Glutamatergic neuron (in vitro differentiated cells): Measurements from ENCODE around the gene TUBGCP6. TPM values are rescaled to one million over a fixed set of nuclear protein-coding genes. Genes with fewer than 3 reads are reported as not detected.

Experiments used
- DNase-seq: peaks from one replicate; pipeline ENCODE4 v3.0.0; 2022
- H3K27ac Mint-ChIP-seq: one replicate; pipeline ENCODE4 v1.8.0; 2020; ENCODE audit warnings: mild to moderate bottlenecking, mixed read lengths, inconsistent platforms; ENCODE audit not compliant: unreplicated experiment
- H3K27me3 Mint-ChIP-seq: one replicate; pipeline ENCODE4 v1.8.0; 2020; ENCODE audit warnings: mild to moderate bottlenecking, moderate library complexity, mixed read lengths, inconsistent platforms; ENCODE audit not compliant: unreplicated experiment
- H3K36me3 Mint-ChIP-seq: one replicate; pipeline ENCODE4 v1.8.0; 2020; ENCODE audit warnings: mild to moderate bottlenecking, mixed read lengths, inconsistent platforms; ENCODE audit not compliant: unreplicated experiment
- H3K4me1 Mint-ChIP-seq: one replicate; pipeline ENCODE4 v1.8.0; 2020; ENCODE audit warnings: mild to moderate bottlenecking, low read depth, mixed read lengths, inconsistent platforms; ENCODE audit not compliant: unreplicated experiment
- H3K4me3 Mint-ChIP-seq: one replicate; pipeline ENCODE4 v1.8.0; 2020; ENCODE audit warnings: mild to moderate bottlenecking, mixed read lengths, inconsistent platforms; ENCODE audit not compliant: unreplicated experiment
- H3K9me3 Mint-ChIP-seq: one replicate; pipeline ENCODE4 v1.8.0; 2020; ENCODE audit warnings: mild to moderate bottlenecking, moderate library complexity, mixed read lengths, inconsistent platforms; ENCODE audit not compliant: unreplicated experiment
- CTCF ChIP-seq: fragments of 200-600 bp; sonication (generic); IDR thresholded peaks from one replicate; pipeline ENCODE4 v1.5.0; 2021; ENCODE audit not compliant: partially characterized antibody, unreplicated experiment
- total RNA-seq: library from RNA; stranded (reverse); fragmentation: NEBNext Ultra II Directional; extraction: Animal tissue kit (Norgen Biotek cat#: 25700); gene quantifications from one replicate; pipeline ENCODE4 v1.2.1, GENCODE V29; 2021; ENCODE audit not compliant: unreplicated experiment

Gene TUBGCP6
- total RNA-seq, 1 donor from 2014 or later = 51.0 TPM

- Mint-ChIP-seq H3K36me3 (no peaks in the 10 kb centered on the region), H3K9me3 (peaks cover 4% of the 10 kb centered on the region), H3K4me3 (peak within 1 kb of the TSS; percentile 84), H3K27me3 (peaks cover 6% of the 10 kb centered on the region), H3K4me1 (peaks cover 13% of the 10 kb centered on the region), H3K27ac (peak within 1 kb of the TSS; percentile 90)
- peak; percentile 71 for DNase-seq
- TF ChIP-seq CTCF = no peak
Measured at GRCh38 chr22:50269970-50270665, 25.3 kb upstream of the TUBGCP6 start, which contains the start of gene MAPK11. TSS of gene MAPK11 (minus strand) at chr22:50270380. CDS start at chr22:50270292, 88 bp downstream.

GRCh38 chr22:50269573-50269969 lies 24.7 kb upstream of the TUBGCP6 start:
- H3K4me3 Mint-ChIP-seq = peak overlapping the region; percentile 75
- H3K27me3 Mint-ChIP-seq = peaks cover 6% of the 10 kb centered on the region
- H3K36me3 Mint-ChIP-seq = no peaks in the 10 kb centered on the region
- no peak for DNase-seq
- peaks cover 4% of the 10 kb centered on the region for H3K9me3 Mint-ChIP-seq
- H3K27ac Mint-ChIP-seq = peak overlapping the region; percentile 62
- H3K4me1 Mint-ChIP-seq = peaks cover 13% of the 10 kb centered on the region
- TF ChIP-seq CTCF = no peak

DNA sequence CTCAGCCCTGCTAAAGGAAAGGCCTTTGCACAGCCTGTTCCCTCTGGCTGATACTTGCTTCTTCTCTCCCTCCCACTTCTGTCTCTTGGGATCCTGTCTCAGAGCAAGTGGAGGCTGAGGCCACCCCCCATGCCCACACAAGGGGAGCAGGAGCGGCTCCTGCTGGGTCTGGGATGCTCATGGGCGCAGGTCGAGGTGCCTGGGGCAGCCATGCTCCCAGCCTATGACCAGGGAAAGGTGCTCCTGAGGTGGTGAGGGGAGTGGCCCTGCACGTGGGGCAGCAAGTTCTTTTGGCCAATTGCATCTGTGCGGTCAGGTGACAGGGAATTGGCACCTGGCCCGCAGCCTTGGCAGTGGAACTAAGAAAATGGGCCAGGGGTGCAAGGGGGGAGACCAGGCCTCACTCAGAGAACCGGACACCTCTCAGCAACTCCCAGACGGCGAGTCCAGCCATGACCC lies 23.9 kb upstream of the TUBGCP6 start:
- no peaks in the 10 kb centered on the region for H3K36me3 Mint-ChIP-seq
- H3K4me1 Mint-ChIP-seq = peaks cover 6% of the 10 kb centered on the region
- DNase-seq = no peak
- H3K9me3 Mint-ChIP-seq = peaks cover 3% of the 10 kb centered on the region
- peaks cover 6% of the 10 kb centered on the region for H3K27me3 Mint-ChIP-seq
- no peak for TF ChIP-seq CTCF
- peak overlapping the region; percentile 75 for H3K4me3 Mint-ChIP-seq
- no peak overlapping the region for H3K27ac Mint-ChIP-seq

- Mint-ChIP-seq H3K27me3 (peaks cover 6% of the 10 kb centered on the region), H3K27ac (peak overlapping the region; percentile 22), H3K9me3 (peaks cover 2% of the 10 kb centered on the region), H3K36me3 (no peaks in the 10 kb centered on the region), H3K4me1 (peaks cover 2% of the 10 kb centered on the region), H3K4me3 (peak overlapping the region; percentile 75)
- TF ChIP-seq CTCF = peak; percentile 17
- DNase-seq = peak; percentile 71
Measured at GRCh38 chr22:50267591-50268390, 23.0 kb upstream of the TUBGCP6 start.
